Common myeloid progenitor, CD34-positive (primary cell): ENCODE results near the gene ZNF362.
A peak's percentile ranks its signal among the peaks of the same experiment; 100 is the strongest.

ENCODE experiments used
- CTCF ChIA-PET: fragments of 350-600 bp; sonication (Branson Sonifier 250); formaldehyde crosslinking; loops from one replicate; lab custom pipeline; 2021; ENCODE audit warnings: antibody characterized with exemption; lab: Charles Lee
- POLR2A ChIA-PET: fragments of 350-600 bp; sonication (Branson Sonifier 250); formaldehyde crosslinking; loops from one replicate; lab custom pipeline; 2021; ENCODE audit warnings: antibody characterized with exemption; lab: Charles Lee
- DNase-seq, 3 donors: peaks; one replicate each; pipeline versions ENCODE4 v3.0.0 to v3.0.0-alpha.2; 2013
- H3K27ac ChIP-seq, 2 experiments: 1 replicate in 1 of 2; 2 replicates in 1 of 2; pipeline ENCODE4 v1.7.0; 2013; ENCODE audit warnings: inconsistent platforms in 2 of 2, low read length in 2 of 2, mild to moderate bottlenecking in 2 of 2, low read depth in 1 of 2, moderate library complexity in 1 of 2; ENCODE audit not compliant: severe bottlenecking in 2 of 2, insufficient read depth in 1 of 2, poor library complexity in 1 of 2
- H3K27me3 ChIP-seq, 5 experiments: replicated peaks in 2 of 5; 1 replicate in 3 of 5; 2 replicates in 2 of 5; pipeline versions ENCODE4 v1.6.1 to v1.7.0; 2013; ENCODE audit warnings: low read length in 4 of 5, mild to moderate bottlenecking in 2 of 5, moderate library complexity in 2 of 5, inconsistent platforms in 1 of 5; ENCODE audit not compliant: insufficient read depth in 5 of 5, control insufficient read depth in 4 of 5
- H3K36me3 ChIP-seq, 4 experiments: 1 replicate in 2 of 4; 2 replicates in 2 of 4; pipeline versions ENCODE4 v1.6.1 to v1.7.0; 2013; ENCODE audit warnings: low read length in 3 of 4, control low read depth in 1 of 4, mild to moderate bottlenecking in 1 of 4; ENCODE audit not compliant: control insufficient read depth in 4 of 4, insufficient read depth in 4 of 4
- H3K4me1 ChIP-seq, 4 experiments: 1 replicate in 3 of 4; 2 replicates in 1 of 4; pipeline versions ENCODE4 v1.6.1 to v1.7.1; 2013; ENCODE audit warnings: low read length in 3 of 4, mild to moderate bottlenecking in 3 of 4, control low read depth in 1 of 4, inconsistent platforms in 1 of 4, moderate library complexity in 1 of 4; ENCODE audit not compliant: control insufficient read depth in 4 of 4, insufficient read depth in 4 of 4; ENCODE audit errors: control extremely low read depth in 1 of 4
- H3K4me3 ChIP-seq, 7 experiments: 1 replicate in 4 of 7; 2 replicates in 3 of 7; pipeline versions ENCODE4 v1.5.1 to v1.7.0; 2013; ENCODE audit warnings: mild to moderate bottlenecking in 7 of 7, low read length in 6 of 7, moderate library complexity in 6 of 7, inconsistent platforms in 2 of 7, low read depth in 2 of 7, control low read depth in 1 of 7; ENCODE audit not compliant: insufficient read depth in 4 of 7, control insufficient read depth in 1 of 7; ENCODE audit errors: extremely low read depth in 1 of 7
- H3K9me3 ChIP-seq, 5 experiments: 1 replicate in 4 of 5; 2 replicates in 1 of 5; pipeline versions ENCODE4 v1.6.1 to v1.7.1; 2013; ENCODE audit warnings: low read length in 4 of 5, mild to moderate bottlenecking in 2 of 5, inconsistent platforms in 1 of 5, low read depth in 1 of 5, moderate library complexity in 1 of 5; ENCODE audit not compliant: control insufficient read depth in 4 of 5, insufficient read depth in 2 of 5; ENCODE audit errors: control extremely low read depth in 1 of 5
- WGBS: methylation state at CpG from one replicate; pipeline ENCODE4 v1.1.5; 2013; ENCODE audit not compliant: insufficient coverage; 5-methylcytosine and 5-hydroxymethylcytosine counted together

The ZNF362 gene

GRCh38 chr1:33334081-33334552 lies 77.8 kb downstream of the ZNF362 start:
- Histone ChIP-seq H3K4me1 (peaks cover 0 to 8% (median 2%) of the 10 kb centered on the region in 4 experiments), H3K36me3 (peaks cover 28 to 66% (median 44%) of the 10 kb centered on the region in 4 experiments), H3K27ac (no peak overlapping the region), H3K4me3 (no peak overlapping the region), H3K27me3 (no peaks in the 10 kb centered on the region), H3K9me3 (no peaks in the 10 kb centered on the region)
- WGBS: 85% methylated on average over 15 of the region's 17 CpGs
- ChIA-PET CTCF (interaction anchor here (1.1 to 1.6 kb wide), 2 partner anchors 14 to 29 kb away, joined by 4 read pairs; no protein-coding TSS in a partner anchor), POLR2A (no interaction called here)
- DNase-seq: no peak

GRCh38 chr1:33335020-33335419 lies 78.7 kb downstream of the ZNF362 start:
- peaks cover 0 to 15% (median 5%) of the 10 kb centered on the region in 4 experiments for H3K4me1 ChIP-seq
- peaks cover 25 to 57% (median 37%) of the 10 kb centered on the region in 4 experiments for H3K36me3 ChIP-seq
- no peak overlapping the region for H3K27ac ChIP-seq
- no peak for DNase-seq
- 26% methylated on average over 2 of the region's 4 CpGs for WGBS
- ChIA-PET POLR2A (no interaction called here), CTCF (interaction anchor here (1.1 to 1.6 kb wide), 2 partner anchors 13 to 28 kb away, joined by 4 read pairs; no protein-coding TSS in a partner anchor)
- H3K4me3 ChIP-seq: no peak overlapping the region
- no peaks in the 10 kb centered on the region for H3K9me3 ChIP-seq
- no peaks in the 10 kb centered on the region for H3K27me3 ChIP-seq

GRCh38 chr1:33336580-33336979 lies 80.3 kb downstream of the ZNF362 start:
- ChIA-PET POLR2A (no interaction called here), CTCF (no interaction called here)
- no peak overlapping the region for H3K4me3 ChIP-seq
- H3K4me1 ChIP-seq: peaks cover 0 to 15% (median 5%) of the 10 kb centered on the region in 4 experiments
- no peak for DNase-seq
- H3K27ac ChIP-seq: no peak overlapping the region
- H3K9me3 ChIP-seq: no peaks in the 10 kb centered on the region
- peaks cover 17 to 54% (median 29%) of the 10 kb centered on the region in 4 experiments for H3K36me3 ChIP-seq
- 96% methylated on average over 5 of the region's 9 CpGs for WGBS
- H3K27me3 ChIP-seq: no peaks in the 10 kb centered on the region

GRCh38 chr1:33337441-33337840 lies 81.1 kb downstream of the ZNF362 start:
- CTCF ChIA-PET: no interaction called here
- no peaks in the 10 kb centered on the region for H3K9me3 ChIP-seq
- no peak overlapping the region for H3K27ac ChIP-seq
- peaks cover 4 to 15% (median 6%) of the 10 kb centered on the region in 4 experiments for H3K4me1 ChIP-seq
- no peak for DNase-seq
- 96% methylated on average over 5 of the region's 6 CpGs for WGBS
- POLR2A ChIA-PET: interaction anchor here (0.6 kb wide), 1 partner anchor 27 kb away, joined by 3 read pairs; no protein-coding TSS in a partner anchor
- no peaks in the 10 kb centered on the region for H3K27me3 ChIP-seq
- H3K4me3 ChIP-seq: no peak overlapping the region
- H3K36me3 ChIP-seq: peaks cover 19 to 54% (median 28%) of the 10 kb centered on the region in 4 experiments

GRCh38 chr1:33338048-33338439 lies 81.8 kb downstream of the ZNF362 start:
- no peaks in the 10 kb centered on the region for H3K9me3 ChIP-seq
- no peak overlapping the region for H3K27ac ChIP-seq
- peaks cover 16 to 54% (median 27%) of the 10 kb centered on the region in 4 experiments for H3K36me3 ChIP-seq
- peaks cover 4 to 15% (median 8%) of the 10 kb centered on the region in 4 experiments for H3K4me1 ChIP-seq
- H3K4me3 ChIP-seq: peak overlapping the region in 1 of 7 experiments; percentile 35
- no peak for DNase-seq
- H3K27me3 ChIP-seq: no peaks in the 10 kb centered on the region
- POLR2A ChIA-PET: no interaction called here
- CTCF ChIA-PET: interaction anchor here (1.4 to 1.7 kb wide), 2 partner anchors 9 to 25 kb away, joined by 4 to 7 read pairs; no protein-coding TSS in a partner anchor
- 100% methylated on average over 1 of the region's 1 CpG for WGBS

GRCh38 chr1:33338440-33339211 lies 82.3 kb downstream of the ZNF362 start:
- Histone ChIP-seq H3K27me3 (no peaks in the 10 kb centered on the region), H3K4me1 (peaks cover 4 to 15% (median 8%) of the 10 kb centered on the region in 4 experiments), H3K27ac (peak overlapping the region in 1 of 2 experiments; percentile 12), H3K9me3 (no peaks in the 10 kb centered on the region), H3K4me3 (peak overlapping the region in 1 of 7 experiments; percentile 35), H3K36me3 (peaks cover 10 to 51% (median 23%) of the 10 kb centered on the region in 4 experiments)
- peak in 2 of 3 donors; percentile 22 to 31 for DNase-seq
- 93% methylated on average over 10 of the region's 14 CpGs for WGBS
- CTCF ChIA-PET: interaction anchor here (0.9 to 1.7 kb wide), 5 partner anchors 9 to 30 kb away, joined by 3 to 7 read pairs (median 4); partner anchors contain the start of gene A3GALT2
- POLR2A ChIA-PET: interaction anchor here (0.6 kb wide), 1 partner anchor 9 kb away, joined by 3 read pairs; no protein-coding TSS in a partner anchor
